ENCODE data around the gene ADD1.
A peak's percentile ranks its signal among the peaks of the same experiment; 100 is the strongest.

Gene ADD1

GRCh38 chr4:2829321-2829932 is 14.2 kb upstream of the ADD1 start:
- no peak for DNase-seq (ENCODE audit: low read depth)
- TF ChIP-seq CTCF (conservative IDR thresholded peaks at IDR 0.05; ENCODE audit: low read depth, low read length), result no peak
- no peak overlapping the region for H3K4me3 ChIP-seq (ENCODE audit: low read depth, low read length)

- no peak overlapping the region for H3K4me3 ChIP-seq (ENCODE audit: low read depth, low read length)
- TF ChIP-seq CTCF (conservative IDR thresholded peaks at IDR 0.05; ENCODE audit: low read depth, low read length), result no peak
- DNase-seq (ENCODE audit: low read depth), result peak; percentile 64
Measured at GRCh38 chr4:2829933-2830451, 13.7 kb upstream of the ADD1 start.

GRCh38 chr4:2830632-2831610 is 12.7 kb upstream of the ADD1 start:
- TF ChIP-seq CTCF (conservative IDR thresholded peaks at IDR 0.05; ENCODE audit: low read depth, low read length), result no peak
- no peak overlapping the region for H3K4me3 ChIP-seq (ENCODE audit: low read depth, low read length)
- no peak for DNase-seq (ENCODE audit: low read depth)

- H3K4me3 ChIP-seq (ENCODE audit: low read depth, low read length), result no peak overlapping the region
- no peak for TF ChIP-seq CTCF (conservative IDR thresholded peaks at IDR 0.05; ENCODE audit: low read depth, low read length)
- DNase-seq (ENCODE audit: low read depth), result no peak
Measured at GRCh38 chr4:2831611-2832308, 11.9 kb upstream of the ADD1 start.

- H3K4me3 ChIP-seq (ENCODE audit: low read depth, low read length), result no peak overlapping the region
- TF ChIP-seq CTCF (conservative IDR thresholded peaks at IDR 0.05; ENCODE audit: low read depth, low read length), result no peak
- DNase-seq (ENCODE audit: low read depth), result no peak
Measured at GRCh38 chr4:2832309-2832980, 11.2 kb upstream of the ADD1 start.

- no peak overlapping the region for H3K4me3 ChIP-seq (ENCODE audit: low read depth, low read length)
- DNase-seq (ENCODE audit: low read depth), result no peak
- no peak for TF ChIP-seq CTCF (conservative IDR thresholded peaks at IDR 0.05; ENCODE audit: low read depth, low read length)
Measured at GRCh38 chr4:2832981-2833670, 10.5 kb upstream of the ADD1 start.
